Testis (tissue), 2 donors: ENCODE measurements around the gene R3HCC1L.

Experiments used
- CTCF ChIP-seq, 3 experiments: fragments of 450-650 bp in 2 of 3; fragments of 200-600 bp in 1 of 3; sonication (generic) in 1 of 3; IDR thresholded peaks; one replicate each; pipeline ENCODE4 v1.5.1; 2016 to 2019; ENCODE audit warnings: antibody characterized with exemption in 3 of 3, mild to moderate bottlenecking in 2 of 3, moderate library complexity in 1 of 3
- POLR2A ChIP-seq: fragments of 450-650 bp; IDR thresholded peaks from one replicate; pipeline ENCODE4 v1.6.1; 2017; ENCODE audit warnings: antibody characterized with exemption, mild to moderate bottlenecking, moderate library complexity

- TF ChIP-seq CTCF (IDR thresholded peaks at IDR 0.05) (no peak), POLR2A (no peak)
These were observed 152.9 kb downstream of the R3HCC1L start for GRCh38 chr10:98287321-98287720.
